IMR-90 (cell line): ENCODE data around the gene PIK3CG. TPM values are rescaled to one million over a fixed set of nuclear protein-coding genes. Genes with fewer than 3 reads are reported as not detected.

ENCODE experiments used
- ATAC-seq: fragments of 200-7000 bp; cut with Tn5 transposase; 2 replicates; pipeline ENCODE4 v1.9.1; 2020; ENCODE audit warnings: low read depth, mild to moderate bottlenecking, moderate library complexity
- BruUV-seq: library from RNA; stranded (reverse); fragments of 400-500 nt; replicated peaks from 2 replicates; lab custom pipeline; 2021; lab: Mats Ljungman, UMichigan
- CTCF ChIA-PET: fragments of 300-600 bp; formaldehyde crosslinking; extraction: SDS; loops from one replicate; lab custom pipeline; 2021; ENCODE audit warnings: antibody characterized with exemption; lab: Yijun Ruan, JAX
- POLR2A ChIA-PET: fragments of 300-600 bp; sonication (Branson Sonifier 250); formaldehyde crosslinking; loops from one replicate; lab custom pipeline; 2022; ENCODE audit warnings: antibody characterized with exemption; ENCODE audit not compliant: unreplicated experiment; lab: Charles Lee
- DNase-seq: peaks from one replicate; pipeline ENCODE4 v3.0.0; 2013
- H2AFZ ChIP-seq: replicated peaks from 2 replicates; pipeline ENCODE3; 2013; ENCODE audit warnings: low read length, mild to moderate bottlenecking; ENCODE audit not compliant: poor library complexity
- H2AK5ac ChIP-seq: 2 replicates; pipeline ENCODE4 v1.6.1; 2013; ENCODE audit warnings: low read depth, low read length, inconsistent platforms
- H2AK9ac ChIP-seq: replicated peaks from 2 replicates; pipeline ENCODE3; 2013; ENCODE audit warnings: mild to moderate bottlenecking, low read depth, low read length, moderate library complexity; ENCODE audit not compliant: poor library complexity
- H2BK120ac ChIP-seq: 2 replicates; pipeline ENCODE4 v1.6.1; 2013; ENCODE audit warnings: low read depth, low read length, inconsistent platforms
- H2BK15ac ChIP-seq: 3 replicates; pipeline ENCODE4 v1.6.1; 2013; ENCODE audit warnings: low read depth, low read length, inconsistent platforms
- H2BK20ac ChIP-seq: 2 replicates; pipeline ENCODE4 v1.6.1; 2013; ENCODE audit warnings: low read depth, mild to moderate bottlenecking, inconsistent platforms, low read length, moderate library complexity
- H2BK5ac ChIP-seq: 2 replicates; pipeline ENCODE4 v1.6.1; 2013; ENCODE audit warnings: mild to moderate bottlenecking, low read depth, low read length, inconsistent platforms; ENCODE audit not compliant: poor library complexity, severe bottlenecking
- H3K14ac ChIP-seq: replicated peaks from 2 replicates; pipeline ENCODE4 v1.6.1; 2013; ENCODE audit warnings: low read depth, low read length, inconsistent platforms
- H3K18ac ChIP-seq: 2 replicates; pipeline ENCODE4 v1.6.1; 2013; ENCODE audit warnings: low read depth, low read length, control low read depth
- H3K23ac ChIP-seq: 2 replicates; pipeline ENCODE4 v1.6.1; 2013; ENCODE audit warnings: low read depth, low read length, inconsistent platforms
- H3K27ac ChIP-seq: 2 replicates; pipeline ENCODE4 v1.5.1; 2013; ENCODE audit warnings: mild to moderate bottlenecking, control low read depth, low read length; ENCODE audit not compliant: insufficient read depth
- H3K27me3 ChIP-seq: 2 replicates; pipeline ENCODE4 v1.6.1; 2013; ENCODE audit warnings: low read length; ENCODE audit not compliant: control insufficient read depth, insufficient read depth
- H3K36me3 ChIP-seq: 2 replicates; pipeline ENCODE4 v1.6.1; 2013; ENCODE audit warnings: low read length, mixed read lengths; ENCODE audit not compliant: control insufficient read depth, insufficient read depth
- H3K4ac ChIP-seq: 2 replicates; pipeline ENCODE4 v1.6.1; 2013; ENCODE audit warnings: low read depth, low read length, inconsistent platforms
- H3K4me1 ChIP-seq: 2 replicates; pipeline ENCODE4 v1.6.1; 2013; ENCODE audit warnings: low read length, mixed read lengths; ENCODE audit not compliant: control insufficient read depth, insufficient read depth
- H3K4me2 ChIP-seq: 2 replicates; pipeline ENCODE4 v1.6.1; 2013; ENCODE audit warnings: low read depth, mild to moderate bottlenecking, control low read depth, low read length, moderate library complexity
- H3K4me3 ChIP-seq: 2 replicates; pipeline ENCODE4 v1.5.1; 2013; ENCODE audit warnings: low read depth, mild to moderate bottlenecking, control low read depth, low read length, moderate library complexity; ENCODE audit not compliant: insufficient read depth
- H3K56ac ChIP-seq: 2 replicates; pipeline ENCODE4 v1.6.1; 2013; ENCODE audit warnings: low read length, inconsistent platforms; ENCODE audit not compliant: insufficient read depth; ENCODE audit errors: extremely low read depth
- H3K79me1 ChIP-seq, 2 experiments: 2 replicates each; pipeline ENCODE4 v1.6.1; 2013; ENCODE audit warnings: low read length in 2 of 2, inconsistent platforms in 1 of 2, low read depth in 1 of 2
- H3K9ac ChIP-seq: 2 replicates; pipeline ENCODE4 v1.6.1; 2013; ENCODE audit warnings: low read depth, low read length, control low read depth
- H3K9me1 ChIP-seq: 2 replicates; pipeline ENCODE4 v1.6.1; 2013; ENCODE audit warnings: low read length, inconsistent platforms; ENCODE audit not compliant: insufficient read depth
- H3K9me3 ChIP-seq: 2 replicates; pipeline ENCODE4 v1.6.1; 2013; ENCODE audit warnings: low read length; ENCODE audit not compliant: control insufficient read depth, insufficient read depth
- H4K20me1 ChIP-seq: 2 replicates; pipeline ENCODE4 v1.6.1; 2013; ENCODE audit warnings: low read length, inconsistent platforms; ENCODE audit not compliant: insufficient read depth
- H4K5ac ChIP-seq: 2 replicates; pipeline ENCODE4 v1.6.1; 2013; ENCODE audit warnings: mild to moderate bottlenecking, low read depth, low read length, control low read depth
- H4K8ac ChIP-seq, 2 experiments: 2 replicates each; pipeline ENCODE4 v1.6.1; 2013; ENCODE audit warnings: low read depth in 2 of 2, low read length in 2 of 2, control low read depth in 1 of 2, inconsistent platforms in 1 of 2
- H4K91ac ChIP-seq: 2 replicates; pipeline ENCODE4 v1.6.1; 2013; ENCODE audit warnings: low read depth, low read length, inconsistent platforms; ENCODE audit not compliant: insufficient read depth
- BHLHE40 ChIP-seq: fragments of 150-350 bp; IDR thresholded peaks from 2 replicates; pipeline ENCODE4 v1.6.1; 2016; ENCODE audit warnings: mild to moderate bottlenecking, low read depth, low read length
- CEBPB ChIP-seq: IDR thresholded peaks from 2 replicates; pipeline ENCODE4 v1.6.1; 2012; ENCODE audit warnings: low read depth, low read length, improper control_type of control experiment
- CHD1 ChIP-seq: IDR thresholded peaks from 2 replicates; pipeline ENCODE4 v1.6.1; 2012; ENCODE audit warnings: low read depth, low read length, improper control_type of control experiment
- ELK1 ChIP-seq: fragments of 150-350 bp; IDR thresholded peaks from 2 replicates; pipeline ENCODE4 v1.6.1; 2016; ENCODE audit warnings: low read depth, mild to moderate bottlenecking, low read length, moderate library complexity, borderline replicate concordance
- FOS ChIP-seq: fragments of 150-350 bp; IDR thresholded peaks from 2 replicates; pipeline ENCODE4 v1.6.1; 2016; ENCODE audit warnings: low read depth, low read length
- MAFK ChIP-seq: IDR thresholded peaks from 2 replicates; pipeline ENCODE4 v1.6.1; 2012; ENCODE audit warnings: low read depth, low read length, improper control_type of control experiment
- MAZ ChIP-seq: IDR thresholded peaks from 2 replicates; pipeline ENCODE4 v1.6.1; 2012; ENCODE audit warnings: low read depth, mild to moderate bottlenecking, low read length, improper control_type of control experiment, moderate library complexity, borderline replicate concordance
- MXI1 ChIP-seq: IDR thresholded peaks from 2 replicates; pipeline ENCODE4 v1.6.1; 2012; ENCODE audit warnings: low read depth, mild to moderate bottlenecking, low read length, moderate library complexity, borderline replicate concordance
- NFE2L2 ChIP-seq: fragments of 150-350 bp; IDR thresholded peaks from 2 replicates; pipeline ENCODE4 v1.6.1; 2016; ENCODE audit warnings: low read depth, mild to moderate bottlenecking, low read length
- POLR2A ChIP-seq: IDR thresholded peaks from 2 replicates; pipeline ENCODE4 v1.6.1; 2012; ENCODE audit warnings: mild to moderate bottlenecking, low read depth, low read length
- RAD21 ChIP-seq: IDR thresholded peaks from 2 replicates; pipeline ENCODE4 v1.6.1; 2012; ENCODE audit warnings: low read length, improper control_type of control experiment
- RCOR1 ChIP-seq: IDR thresholded peaks from 2 replicates; pipeline ENCODE4 v1.6.1; 2012; ENCODE audit warnings: mild to moderate bottlenecking, low read length, improper control_type of control experiment; ENCODE audit not compliant: insufficient replicate concordance
- RFX5 ChIP-seq: IDR thresholded peaks from 2 replicates; pipeline ENCODE4 v1.8.0; 2012; ENCODE audit warnings: low read depth, mild to moderate bottlenecking, low read length, moderate library complexity
- SMC3 ChIP-seq: fragments of 150-350 bp; IDR thresholded peaks from 2 replicates; pipeline ENCODE4 v1.6.1; 2016; ENCODE audit warnings: low read depth, mild to moderate bottlenecking, antibody characterized with exemption, low read length, moderate library complexity
- WGBS, 2 experiments: methylation state at CpG; one replicate each; pipeline versions ENCODE4 v1.1.5 to v1.1.7; 2013; ENCODE audit warnings: missing lambda C conversion rate in 2 of 2; ENCODE audit not compliant: insufficient read length in 1 of 2; ENCODE audit errors: extremely low coverage in 2 of 2; 5-methylcytosine and 5-hydroxymethylcytosine counted together
- dilution Hi-C: fragments of 300-500 bp; cut with HindIII; formaldehyde crosslinking; loops from one replicate; pipeline ENCODE4 v1.14.3; 2018; ENCODE audit warnings: low sequenced_read_pairs; ENCODE audit not compliant: unreplicated experiment
- in situ Hi-C: fragments of 300-500 bp; cut with MboI; formaldehyde crosslinking; loops from 3 replicates; pipeline ENCODE4 v1.14.3; 2019; ENCODE audit warnings: low sequenced_read_pairs, inconsistent platforms, mixed read lengths
- intact Hi-C: fragments of 100-400 bp; cut with micrococcal nuclease; formaldehyde crosslinking; loops from 2 replicates; pipeline ENCODE4 v1.10.0; 2022
- polyA plus RNA-seq, 3 experiments: library from polyadenylated mRNA; depleted of rRNA; stranded (reverse); fragments of >200 nt; gene quantifications; 2 replicates each; pipeline ENCODE4 v1.2.3, GENCODE V29; 2012; ENCODE audit warnings: low replicate concordance in 1 of 3
- total RNA-seq: library from RNA; depleted of rRNA; stranded (reverse); fragments of >200 nt; gene quantifications from 2 replicates; pipeline ENCODE4 v1.2.3, GENCODE V29; 2012
- TF ChIP-seq, protein P1 (sequence below): fragments of 150-350 bp; IDR thresholded peaks from 2 replicates; pipeline ENCODE4 v1.6.1; 2017; ENCODE audit warnings: mild to moderate bottlenecking, antibody characterized with exemption, low read length, low read depth
- TF ChIP-seq, protein P2 (sequence below): conservative IDR thresholded peaks from 2 replicates; pipeline ENCODE4 v1.5.1; 2012; ENCODE audit warnings: mild to moderate bottlenecking, low read depth, low read length, improper control_type of control experiment

PIK3CG gene
- total and polyA plus RNA-seq, 2 of the 4 experiments (the other 2 are of a cell fraction): under 0.01 TPM; not detected in 1

DNA sequence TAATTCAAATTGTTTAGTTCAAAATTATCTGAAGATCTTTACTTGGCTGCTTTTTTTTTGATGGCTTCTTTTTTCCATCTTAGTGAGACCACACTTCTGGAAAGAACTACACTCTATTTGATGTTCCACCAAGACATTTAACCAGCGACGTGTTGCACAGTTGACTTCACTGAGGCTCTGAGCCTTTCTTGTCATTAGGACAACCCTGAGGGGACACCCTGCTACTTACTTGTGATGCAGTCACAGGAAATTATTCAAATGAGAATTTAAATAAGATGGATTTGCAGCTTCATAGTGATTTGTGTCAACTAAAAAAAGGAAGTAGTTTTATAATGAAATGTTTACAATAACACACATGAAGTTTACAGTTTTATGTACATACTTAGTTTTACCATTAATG is 25.6 kb upstream of the PIK3CG start:
- no CpG with 5 or more reads among the region's 2 CpGs for WGBS, 2 experiments
- Histone ChIP-seq H3K9me3 (no peaks in the 10 kb centered on the region), H2BK20ac (peak overlapping the region; percentile 83; the same call in 1 of the 2 replicates), H3K9me1 (no peaks in the 10 kb centered on the region), H3K23ac (no peak overlapping the region), H3K18ac (no peak overlapping the region; the same call in 1 of the 2 replicates), H2BK15ac (0 out of 3 replicates have a peak overlapping the region, but pooled peaks have one; percentile 74), H4K5ac (no peak overlapping the region), H3K4me2 (no peak overlapping the region), H2AFZ (no peak overlapping the region), H3K27me3 (no peaks in the 10 kb centered on the region), H2BK5ac (peak overlapping the region; percentile 75), H4K8ac (no peak overlapping the region), H3K14ac (no peak overlapping the region), H2AK5ac (0 out of 2 replicates have a peak overlapping the region, but pooled peaks have one; percentile 7), H3K4ac (peak overlapping the region; percentile 36; the same call in 1 of the 2 replicates), H3K56ac (no peak overlapping the region), H3K9ac (no peak overlapping the region), H3K27ac (no peak overlapping the region), H2BK120ac (peak overlapping the region; percentile 16; the same call in 1 of the 2 replicates), H3K36me3 (no peaks in the 10 kb centered on the region), H3K4me1 (peaks cover 2% of the 10 kb centered on the region; the same call in 1 of the 2 replicates), H4K91ac (no peak overlapping the region; the same call in 1 of the 2 replicates), H3K79me1 (no peaks in the 10 kb centered on the region), H2AK9ac (no peak overlapping the region), H3K4me3 (no peak overlapping the region), H4K20me1 (no peaks in the 10 kb centered on the region)
- intact Hi-C loops (no loop called here), dilution Hi-C loops (no loop called here), in situ Hi-C loops (no loop called here)
- no TSS peak for BruUV-seq
- CTCF ChIA-PET: no interaction called here
- no peak for ATAC-seq
- TF ChIP-seq BHLHE40 (no peak), FOS (no peak), RCOR1 (no peak), POLR2A (no peak), MAFK (no peak), SMC3 (no peak), CHD1 (no peak), RFX5 (no peak), NFE2L2 (no peak), CEBPB (no peak), RAD21 (no peak), MXI1 (no peak), MAZ (no peak), ELK1 (no peak)
- TF ChIP-seq, protein P1, sequence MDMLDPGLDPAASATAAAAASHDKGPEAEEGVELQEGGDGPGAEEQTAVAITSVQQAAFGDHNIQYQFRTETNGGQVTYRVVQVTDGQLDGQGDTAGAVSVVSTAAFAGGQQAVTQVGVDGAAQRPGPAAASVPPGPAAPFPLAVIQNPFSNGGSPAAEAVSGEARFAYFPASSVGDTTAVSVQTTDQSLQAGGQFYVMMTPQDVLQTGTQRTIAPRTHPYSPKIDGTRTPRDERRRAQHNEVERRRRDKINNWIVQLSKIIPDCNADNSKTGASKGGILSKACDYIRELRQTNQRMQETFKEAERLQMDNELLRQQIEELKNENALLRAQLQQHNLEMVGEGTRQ: no peak
- TF ChIP-seq, protein P2, sequence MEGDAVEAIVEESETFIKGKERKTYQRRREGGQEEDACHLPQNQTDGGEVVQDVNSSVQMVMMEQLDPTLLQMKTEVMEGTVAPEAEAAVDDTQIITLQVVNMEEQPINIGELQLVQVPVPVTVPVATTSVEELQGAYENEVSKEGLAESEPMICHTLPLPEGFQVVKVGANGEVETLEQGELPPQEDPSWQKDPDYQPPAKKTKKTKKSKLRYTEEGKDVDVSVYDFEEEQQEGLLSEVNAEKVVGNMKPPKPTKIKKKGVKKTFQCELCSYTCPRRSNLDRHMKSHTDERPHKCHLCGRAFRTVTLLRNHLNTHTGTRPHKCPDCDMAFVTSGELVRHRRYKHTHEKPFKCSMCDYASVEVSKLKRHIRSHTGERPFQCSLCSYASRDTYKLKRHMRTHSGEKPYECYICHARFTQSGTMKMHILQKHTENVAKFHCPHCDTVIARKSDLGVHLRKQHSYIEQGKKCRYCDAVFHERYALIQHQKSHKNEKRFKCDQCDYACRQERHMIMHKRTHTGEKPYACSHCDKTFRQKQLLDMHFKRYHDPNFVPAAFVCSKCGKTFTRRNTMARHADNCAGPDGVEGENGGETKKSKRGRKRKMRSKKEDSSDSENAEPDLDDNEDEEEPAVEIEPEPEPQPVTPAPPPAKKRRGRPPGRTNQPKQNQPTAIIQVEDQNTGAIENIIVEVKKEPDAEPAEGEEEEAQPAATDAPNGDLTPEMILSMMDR: no peak
- POLR2A ChIA-PET: no interaction called here
- no peak for DNase-seq
